Measurements from ENCODE around the gene GSK3B. TPM values are rescaled to one million over a fixed set of nuclear protein-coding genes. Genes with fewer than 3 reads are reported as not detected.

The GSK3B gene
- total and polyA plus RNA-seq, 2 donors (not counting 3 experiments of a cell fraction or from before 2014, with no cell fraction given): 22.1 to 50.1 TPM

DNA sequence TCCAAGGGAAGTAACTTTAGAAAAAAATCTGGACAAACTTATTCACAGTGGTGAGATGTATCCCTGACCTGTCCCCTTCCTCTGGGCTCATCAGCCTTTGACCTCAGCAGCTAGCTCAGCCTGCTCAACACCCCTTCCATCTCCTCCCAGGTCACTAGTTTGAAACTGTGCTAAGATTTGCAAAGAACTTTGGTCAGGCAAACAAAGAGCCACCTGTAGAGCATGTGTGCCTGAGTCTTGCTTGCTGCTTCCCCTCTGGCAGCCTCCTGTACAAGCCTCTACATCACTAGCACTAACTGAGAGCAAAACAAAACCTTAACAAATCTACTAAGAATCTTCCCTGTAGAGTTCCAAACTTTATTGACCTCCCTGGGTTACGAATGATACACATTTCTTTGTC is 268.4 kb downstream of the GSK3B start:
- Histone ChIP-seq H3K36me3 (ENCODE audit: control insufficient read depth in 2 of 2, extremely low read depth in 1 of 2, insufficient read depth in 2 of 2, low read length in 2 of 2) (peaks cover 0 to 3% of the 10 kb centered on the region in 2 experiments), H3K4me2 (ENCODE audit: insufficient read depth, low read length) (no peak overlapping the region), H3K4me3 (replicated peaks in 1 of 3; ENCODE audit: insufficient read depth in 1 of 3, low read depth in 1 of 3, low read length in 3 of 3) (no peak overlapping the region), H3K27ac (ENCODE audit: insufficient read depth, low read depth, low read length) (no peak overlapping the region), H3K4me1 (ENCODE audit: control insufficient read depth, extremely low read depth, insufficient read depth, low read length) (no peaks in the 10 kb centered on the region), H3K9me3 (replicated peaks; ENCODE audit: control insufficient read depth, insufficient read depth, low read length) (no peaks in the 10 kb centered on the region), H3K9ac (replicated peaks; ENCODE audit: extremely low read depth, insufficient read depth, low read length) (no peak overlapping the region), H3K9me1 (replicated peaks; ENCODE audit: control insufficient read depth, extremely low read depth, insufficient read depth, low read length) (no peaks in the 10 kb centered on the region), H2AFZ (ENCODE audit: low read depth, low read length) (no peak overlapping the region), H4K20me1 (replicated peaks; ENCODE audit: control insufficient read depth, extremely low read depth, insufficient read depth, low read length) (no peaks in the 10 kb centered on the region), H3K79me2 (ENCODE audit: control insufficient read depth, insufficient read depth, low read length) (no peaks in the 10 kb centered on the region), H3K27me3 (ENCODE audit: control insufficient read depth in 2 of 2, insufficient read depth in 2 of 2, low read length in 2 of 2) (no peaks in the 10 kb centered on the region)
- CTCF ChIA-PET: no interaction called here
- intact Hi-C loops (cut with micrococcal nuclease): no loop called here
- POLR2A ChIA-PET: no interaction called here
- no TSS peak for BruUV-seq (replicated peaks)
- FAIRE-seq (no peak), DNase-seq (ENCODE audit: low read depth, low spot score) (no peak)
- TF ChIP-seq JUN (IDR thresholded peaks at IDR 0.05; ENCODE audit: borderline replicate concordance, insufficient read depth, insufficient read length, low read depth) (no peak), FOS (IDR thresholded peaks at IDR 0.05; ENCODE audit: borderline replicate concordance, insufficient read depth, low read length) (no peak), MYC (IDR thresholded peaks at IDR 0.05; ENCODE audit: low read depth, low read length) (no peak), EZH2 (IDR thresholded peaks at IDR 0.05; ENCODE audit: borderline replicate concordance, low read depth, low read length, severe bottlenecking) (no peak)
- dilution Hi-C loops (cut with MboI; ENCODE audit: extremely low pct_ligation_motif_present, low sequenced_read_pairs): no loop called here

DNA sequence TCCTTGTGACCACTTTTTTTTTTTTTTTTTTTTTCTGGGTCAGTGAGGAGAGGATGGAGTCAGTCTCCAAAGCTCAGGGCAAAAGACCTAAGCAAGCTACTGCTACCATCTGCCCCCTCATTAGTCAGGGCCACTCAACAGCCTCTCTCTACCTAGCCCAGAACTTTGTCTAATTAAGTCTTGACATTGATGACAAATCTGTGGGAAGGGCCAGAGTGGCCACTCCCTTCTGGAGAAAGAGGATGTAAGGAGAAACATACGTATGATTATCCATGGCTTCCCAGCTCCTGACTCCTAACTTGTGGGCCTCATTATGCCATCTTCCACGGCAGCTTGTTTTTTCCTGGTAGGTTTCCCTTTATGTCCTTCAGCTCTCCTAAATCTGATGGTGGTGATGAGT is 274.4 kb downstream of the GSK3B start:
- FAIRE-seq (no peak), DNase-seq (ENCODE audit: low read depth, low spot score) (no peak)
- Histone ChIP-seq H3K9me3 (replicated peaks; ENCODE audit: control insufficient read depth, insufficient read depth, low read length) (no peaks in the 10 kb centered on the region), H3K36me3 (ENCODE audit: control insufficient read depth in 2 of 2, extremely low read depth in 1 of 2, insufficient read depth in 2 of 2, low read length in 2 of 2) (peaks cover 0 to 2% of the 10 kb centered on the region in 2 experiments), H3K27me3 (ENCODE audit: control insufficient read depth in 2 of 2, insufficient read depth in 2 of 2, low read length in 2 of 2) (no peaks in the 10 kb centered on the region), H3K4me1 (ENCODE audit: control insufficient read depth, extremely low read depth, insufficient read depth, low read length) (no peaks in the 10 kb centered on the region), H3K4me2 (ENCODE audit: insufficient read depth, low read length) (no peak overlapping the region), H2AFZ (ENCODE audit: low read depth, low read length) (no peak overlapping the region), H3K27ac (ENCODE audit: insufficient read depth, low read depth, low read length) (no peak overlapping the region), H3K9ac (replicated peaks; ENCODE audit: extremely low read depth, insufficient read depth, low read length) (no peak overlapping the region), H3K4me3 (replicated peaks in 1 of 3; ENCODE audit: insufficient read depth in 1 of 3, low read depth in 1 of 3, low read length in 3 of 3) (no peak overlapping the region), H4K20me1 (replicated peaks; ENCODE audit: control insufficient read depth, extremely low read depth, insufficient read depth, low read length) (no peaks in the 10 kb centered on the region), H3K79me2 (ENCODE audit: control insufficient read depth, insufficient read depth, low read length) (no peaks in the 10 kb centered on the region), H3K9me1 (replicated peaks; ENCODE audit: control insufficient read depth, extremely low read depth, insufficient read depth, low read length) (no peaks in the 10 kb centered on the region)
- BruUV-seq (replicated peaks): no TSS peak
- POLR2A ChIA-PET: no interaction called here
- CTCF ChIA-PET: interaction anchor here (0.8 to 1.7 kb wide), 8 partner anchors 10 to 367 kb away, joined by 3 to 6 read pairs (median 4); no protein-coding TSS in a partner anchor
- no peak for TF ChIP-seq MYC (IDR thresholded peaks at IDR 0.05; ENCODE audit: low read depth, low read length)
- TF ChIP-seq POLR2AphosphoS5 (IDR thresholded peaks at IDR 0.05; ENCODE audit: insufficient read depth, low read depth, low read length): no peak
- TF ChIP-seq, protein P1, sequence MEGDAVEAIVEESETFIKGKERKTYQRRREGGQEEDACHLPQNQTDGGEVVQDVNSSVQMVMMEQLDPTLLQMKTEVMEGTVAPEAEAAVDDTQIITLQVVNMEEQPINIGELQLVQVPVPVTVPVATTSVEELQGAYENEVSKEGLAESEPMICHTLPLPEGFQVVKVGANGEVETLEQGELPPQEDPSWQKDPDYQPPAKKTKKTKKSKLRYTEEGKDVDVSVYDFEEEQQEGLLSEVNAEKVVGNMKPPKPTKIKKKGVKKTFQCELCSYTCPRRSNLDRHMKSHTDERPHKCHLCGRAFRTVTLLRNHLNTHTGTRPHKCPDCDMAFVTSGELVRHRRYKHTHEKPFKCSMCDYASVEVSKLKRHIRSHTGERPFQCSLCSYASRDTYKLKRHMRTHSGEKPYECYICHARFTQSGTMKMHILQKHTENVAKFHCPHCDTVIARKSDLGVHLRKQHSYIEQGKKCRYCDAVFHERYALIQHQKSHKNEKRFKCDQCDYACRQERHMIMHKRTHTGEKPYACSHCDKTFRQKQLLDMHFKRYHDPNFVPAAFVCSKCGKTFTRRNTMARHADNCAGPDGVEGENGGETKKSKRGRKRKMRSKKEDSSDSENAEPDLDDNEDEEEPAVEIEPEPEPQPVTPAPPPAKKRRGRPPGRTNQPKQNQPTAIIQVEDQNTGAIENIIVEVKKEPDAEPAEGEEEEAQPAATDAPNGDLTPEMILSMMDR (IDR thresholded peaks at IDR 0.05; ENCODE audit: extremely low read depth in 1 of 2, insufficient read depth in 1 of 2, low read depth in 1 of 2, low read length in 2 of 2): no peak
- no peak for TF ChIP-seq EZH2 (IDR thresholded peaks at IDR 0.05; ENCODE audit: borderline replicate concordance, low read depth, low read length, severe bottlenecking)
- TF ChIP-seq GATA2 (IDR thresholded peaks at IDR 0.05; ENCODE audit: insufficient read depth, insufficient read length, low read depth, low read length): no peak
- no peak for TF ChIP-seq POLR2A (IDR thresholded peaks at IDR 0.05; ENCODE audit: low read depth, low read length)
- TF ChIP-seq JUN (IDR thresholded peaks at IDR 0.05; ENCODE audit: borderline replicate concordance, insufficient read depth, insufficient read length, low read depth): no peak
- TF ChIP-seq, protein P2, sequence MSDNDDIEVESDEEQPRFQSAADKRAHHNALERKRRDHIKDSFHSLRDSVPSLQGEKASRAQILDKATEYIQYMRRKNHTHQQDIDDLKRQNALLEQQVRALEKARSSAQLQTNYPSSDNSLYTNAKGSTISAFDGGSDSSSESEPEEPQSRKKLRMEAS (IDR thresholded peaks at IDR 0.05; ENCODE audit: insufficient read depth, insufficient read length): no peak
- TF ChIP-seq FOS (IDR thresholded peaks at IDR 0.05; ENCODE audit: borderline replicate concordance, insufficient read depth, low read length): no peak
- intact Hi-C loops (cut with micrococcal nuclease) (loop anchor here (5.0 kb wide), 1 partner anchor 272 kb away; the partner anchor contains the start of gene GSK3B), dilution Hi-C loops (cut with MboI; ENCODE audit: extremely low pct_ligation_motif_present, low sequenced_read_pairs) (no loop called here)
